SKM-1 treated with dmso at 0.1 percent for 144 hours (cell line): ENCODE results near the gene WDR86.

ENCODE experiments used
- DNase-seq: peaks from one replicate; lab custom pipeline; 2025; ENCODE audit not compliant: unreplicated experiment; lab: John Stamatoyannopoulos, UW

Gene WDR86, protein sequence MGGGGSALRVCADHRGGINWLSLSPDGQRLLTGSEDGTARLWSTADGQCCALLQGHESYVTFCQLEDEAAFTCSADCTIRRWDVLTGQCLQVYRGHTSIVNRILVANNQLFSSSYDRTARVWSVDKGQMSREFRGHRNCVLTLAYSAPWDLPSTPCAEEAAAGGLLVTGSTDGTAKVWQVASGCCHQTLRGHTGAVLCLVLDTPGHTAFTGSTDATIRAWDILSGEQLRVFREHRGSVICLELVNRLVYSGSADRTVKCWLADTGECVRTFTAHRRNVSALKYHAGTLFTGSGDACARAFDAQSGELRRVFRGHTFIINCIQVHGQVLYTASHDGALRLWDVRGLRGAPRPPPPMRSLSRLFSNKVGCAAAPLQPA

DNA sequence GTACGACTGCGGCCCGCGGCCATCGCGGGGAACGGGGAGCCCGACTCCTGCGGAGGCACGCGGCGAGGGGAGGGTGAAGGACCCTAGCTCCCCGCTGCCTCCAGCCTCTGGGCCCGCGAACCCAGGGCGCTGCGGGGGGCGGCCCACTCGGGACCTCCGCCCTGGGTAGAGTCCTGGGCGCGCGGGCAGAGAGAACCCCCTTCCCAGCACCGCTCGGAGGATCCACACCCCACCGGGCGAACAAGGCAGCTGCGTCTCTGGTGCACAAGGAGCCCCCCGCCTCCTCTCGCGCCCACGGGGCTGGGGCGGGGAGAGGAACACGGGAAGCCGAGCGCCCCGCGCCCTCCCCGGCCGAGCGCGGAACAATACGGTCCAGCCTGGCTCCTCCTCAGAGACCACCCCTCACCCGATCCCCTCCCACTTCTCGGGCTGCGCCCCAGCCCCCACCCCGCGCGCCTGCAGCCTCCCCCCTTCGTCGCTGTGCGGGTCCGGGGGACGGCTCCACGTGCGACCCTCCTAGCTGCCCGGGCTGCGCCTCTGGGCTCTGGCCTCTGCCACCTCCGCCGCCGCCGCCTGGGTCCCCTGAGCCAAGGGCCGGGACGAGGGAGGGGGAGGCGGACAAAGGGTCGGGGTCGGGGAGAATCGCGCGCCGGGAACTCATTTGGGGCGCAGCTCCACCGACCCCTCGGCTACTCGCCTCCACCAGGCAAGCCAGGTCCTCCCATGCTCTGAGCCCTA, at the start of gene WDR86:
WDR86 (minus strand) TSS at position 372 of the 738 bp plus-strand sequence. CDS start 449 bp downstream, outside the sequence.
- no peak for DNase-seq

DNA sequence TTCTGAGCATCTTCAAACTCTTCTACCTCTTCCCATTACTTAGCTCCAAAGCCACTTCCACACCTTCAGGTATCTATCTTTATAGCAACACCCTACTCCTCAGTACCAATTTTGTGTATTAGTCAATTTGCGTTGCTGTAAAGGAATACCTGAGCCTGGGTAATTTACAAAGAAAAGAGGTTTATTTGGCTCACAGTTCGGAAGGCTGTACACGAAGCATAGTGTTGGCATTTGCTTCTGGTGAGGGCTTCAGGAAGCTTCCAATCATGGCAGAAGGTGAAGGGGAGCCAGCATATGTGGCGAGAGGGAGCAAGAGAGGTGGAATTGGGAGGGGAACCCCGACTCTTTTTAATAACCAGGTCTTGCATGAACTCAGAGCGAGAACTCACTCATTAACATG, 47.7 kb upstream of the WDR86 start:
- no peak for DNase-seq

DNA sequence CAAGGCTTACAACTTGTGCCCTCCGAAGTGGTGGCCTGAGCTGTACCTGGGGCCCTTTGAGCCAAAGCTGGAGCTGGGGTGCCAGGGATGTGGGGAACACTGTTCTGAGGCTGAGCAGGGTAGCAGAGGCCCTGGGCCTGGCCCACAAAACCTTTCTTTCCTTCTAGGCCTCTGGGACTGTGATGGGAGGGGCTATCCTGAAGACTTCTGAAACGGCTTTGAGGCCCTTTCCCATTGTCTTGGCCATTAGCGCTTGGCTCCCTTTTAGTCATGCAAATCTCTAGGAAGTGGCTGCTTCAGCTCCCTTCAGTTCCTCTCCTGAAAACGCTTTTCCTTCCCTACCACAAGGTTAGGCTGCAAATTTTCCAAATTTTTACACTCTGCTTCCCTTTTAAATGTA, 46.9 kb upstream of the WDR86 start:
- no peak for DNase-seq

DNA sequence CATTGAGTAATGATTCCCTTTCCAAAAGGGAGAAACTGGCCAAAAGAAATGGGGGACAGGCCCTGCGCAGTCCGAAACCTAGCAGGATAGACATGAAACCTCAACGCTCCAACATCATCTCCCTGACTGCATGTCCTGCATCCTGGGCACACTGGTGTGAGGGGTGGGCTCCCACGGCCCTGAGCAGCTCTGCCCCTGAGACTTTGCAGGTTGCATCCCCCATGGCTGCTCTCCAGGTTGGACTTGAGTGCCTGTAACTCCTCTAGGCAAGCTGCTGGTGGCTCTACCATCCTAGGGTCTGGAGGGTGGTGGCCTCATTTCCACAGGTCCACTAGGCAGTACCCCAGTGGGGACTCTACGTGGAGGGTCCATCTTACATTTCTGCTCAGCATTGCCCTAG, 46.4 kb upstream of the WDR86 start:
- DNase-seq, result no peak

DNA sequence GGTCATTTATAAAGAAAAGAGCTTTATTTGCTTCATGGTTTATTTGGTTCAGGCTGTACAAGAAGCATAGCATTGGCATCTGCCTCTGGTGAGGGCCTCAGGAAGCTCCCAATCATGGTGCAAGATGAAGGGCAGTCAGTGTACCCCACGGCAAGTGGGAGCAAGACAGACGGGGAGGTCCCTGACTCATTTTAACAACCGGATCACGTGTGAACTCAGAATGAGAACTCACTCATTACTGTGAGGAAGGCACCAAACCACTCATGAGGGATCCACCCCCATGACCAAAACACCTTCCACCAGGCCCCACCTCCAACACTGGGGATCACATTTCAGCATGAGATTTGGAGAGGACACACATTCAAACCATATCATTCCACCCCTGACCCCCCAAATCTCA, 45.9 kb upstream of the WDR86 start:
- no peak for DNase-seq

DNA sequence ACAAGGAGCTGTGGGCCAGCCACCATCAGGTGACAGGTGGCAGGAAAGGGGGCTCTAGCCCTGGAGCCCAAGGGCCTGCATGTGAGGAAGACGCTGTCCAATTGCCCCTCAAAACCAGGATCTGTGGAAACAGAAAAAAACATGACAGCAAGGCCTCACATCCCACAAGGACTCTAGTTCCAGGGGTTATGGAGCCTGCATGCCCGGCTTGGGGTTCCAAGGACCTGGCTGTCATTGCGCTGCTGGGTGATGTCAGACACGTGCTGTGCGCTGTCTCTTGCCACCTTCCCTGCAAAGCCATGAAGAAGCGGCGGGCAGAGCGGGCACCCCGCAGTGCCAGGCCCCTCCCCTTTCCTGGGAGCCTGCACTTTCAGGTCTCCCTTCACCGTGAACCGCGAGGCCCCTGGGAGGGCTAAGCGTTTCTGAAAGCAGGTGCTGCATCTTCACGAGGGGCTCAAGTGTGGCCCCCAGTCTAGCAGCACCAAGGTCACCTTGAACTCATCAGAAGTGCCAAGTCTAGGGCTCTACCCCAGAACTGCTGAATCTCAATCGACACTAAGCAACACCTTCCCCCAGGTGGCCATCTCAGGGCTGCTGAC, 45.2 kb upstream of the WDR86 start:
- no peak for DNase-seq

DNA sequence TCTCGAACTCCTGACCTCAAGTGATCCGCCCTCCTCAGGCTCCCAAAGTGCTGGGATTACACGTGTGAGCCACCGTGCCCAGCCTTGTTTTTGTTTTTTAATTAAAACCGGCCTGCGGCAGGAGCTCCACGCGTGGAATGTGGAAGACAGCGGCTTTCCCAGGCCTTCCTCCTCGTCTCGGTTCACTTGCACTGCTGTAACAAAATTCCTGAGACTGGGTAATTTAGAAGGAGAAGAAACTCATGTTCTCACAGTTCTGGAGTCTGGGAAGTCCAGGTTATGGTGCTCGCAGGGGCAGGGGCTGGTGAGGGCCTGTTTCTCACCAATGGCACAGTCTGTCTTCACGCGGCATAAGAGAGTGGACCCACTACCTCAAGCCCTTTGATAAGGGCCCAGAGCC, 44.5 kb upstream of the WDR86 start:
- DNase-seq, result no peak

DNA sequence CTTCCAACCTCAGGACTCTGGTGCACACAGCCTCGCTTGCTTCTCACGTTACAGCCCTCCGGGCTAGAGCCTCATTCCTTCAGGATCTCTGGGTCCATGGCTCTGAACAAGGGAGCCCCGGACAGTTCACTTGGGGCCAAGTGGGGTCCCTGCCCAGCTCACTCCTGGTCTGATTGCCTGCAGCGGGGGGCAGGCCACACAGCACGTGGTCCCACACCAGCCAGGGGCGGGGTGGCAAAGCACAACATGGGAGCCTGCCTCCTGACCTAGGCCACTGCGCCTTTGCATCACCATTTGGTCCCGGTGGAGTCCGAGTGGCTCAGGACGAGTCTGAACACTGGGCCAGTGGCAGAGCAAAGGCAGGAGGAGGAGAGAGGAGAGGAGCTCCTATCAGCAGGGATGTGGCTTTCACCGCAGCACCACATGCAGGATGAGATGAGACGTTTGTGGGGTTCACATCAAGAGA, 43.5 kb upstream of the WDR86 start:
- DNase-seq, result no peak

DNA sequence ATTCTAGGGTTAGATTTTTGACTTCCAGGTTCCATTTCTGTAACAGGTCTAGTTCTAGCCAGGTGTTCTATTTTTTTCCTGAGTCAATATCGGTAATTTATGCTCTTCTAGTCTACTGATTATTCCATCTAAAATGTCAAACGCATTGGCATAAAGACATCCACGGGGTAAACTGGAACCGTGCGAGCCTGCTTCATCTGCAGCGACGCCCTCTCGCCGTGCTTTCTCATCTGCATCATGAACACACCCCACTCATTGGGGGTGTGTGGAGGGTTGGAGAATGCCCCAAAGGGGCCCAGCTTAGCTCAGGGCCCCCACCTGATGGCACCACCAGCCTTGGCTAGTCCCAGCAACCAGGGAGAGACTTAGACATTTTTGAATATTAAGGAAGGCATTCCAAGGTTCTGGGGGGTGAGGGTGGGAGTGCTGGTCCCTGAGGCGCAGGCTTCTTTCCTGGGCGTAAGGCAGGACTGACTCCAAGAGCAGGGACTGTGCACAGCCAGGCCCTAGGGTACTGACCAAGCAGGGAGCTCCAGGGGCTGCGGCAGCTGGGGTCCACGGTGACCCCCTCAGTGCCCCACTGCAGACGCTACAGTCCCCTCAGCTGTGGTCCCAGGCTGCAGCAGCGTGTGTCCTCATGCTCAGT, 43.0 kb upstream of the WDR86 start:
- DNase-seq, result no peak

DNA sequence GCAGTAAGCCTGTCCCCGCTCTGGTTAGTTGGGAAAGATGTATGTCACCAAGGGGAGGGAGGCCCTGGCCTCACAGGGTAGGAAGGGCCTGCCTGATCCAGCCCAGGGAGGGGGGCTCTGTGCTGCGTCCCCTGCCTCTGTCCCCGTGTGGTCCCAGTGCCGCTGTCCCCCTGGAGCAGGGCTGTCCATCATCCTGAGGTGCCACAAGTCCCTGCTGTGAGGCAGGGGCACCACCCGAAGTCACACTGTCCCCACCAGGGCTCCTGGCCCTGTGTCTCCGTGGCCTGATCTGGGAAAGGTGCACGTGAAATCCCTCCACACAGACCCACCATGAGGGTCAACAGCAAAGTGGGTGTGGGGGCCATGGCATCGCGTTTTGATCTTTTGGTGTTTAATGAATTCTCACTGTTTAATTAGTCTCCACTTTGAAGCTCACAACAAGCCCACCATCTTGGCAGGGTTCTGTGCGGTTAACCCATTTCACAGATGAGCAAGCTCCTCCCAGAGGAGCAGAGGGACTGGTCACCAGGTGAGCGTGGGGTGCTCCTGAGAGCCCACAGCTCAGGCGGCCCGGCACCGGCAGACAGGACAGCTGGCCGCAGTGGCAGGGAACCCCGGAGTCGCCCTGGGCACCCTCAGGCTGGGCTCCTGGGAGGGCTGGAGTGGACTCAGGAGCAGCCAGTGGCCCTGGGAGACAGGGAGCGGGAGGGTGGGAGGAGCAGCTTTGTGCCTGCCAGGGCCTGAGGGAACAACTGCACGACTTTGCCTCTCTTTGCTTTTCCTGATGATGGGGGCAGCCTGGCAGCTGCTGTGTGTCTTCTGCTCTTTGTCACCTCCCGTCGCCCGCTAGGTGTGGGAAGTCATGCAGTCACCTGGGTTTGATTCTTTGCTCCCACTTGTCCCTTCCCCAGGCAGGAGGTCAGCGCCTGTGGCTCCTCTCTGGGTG, 42.1 kb upstream of the WDR86 start:
- no peak for DNase-seq

DNA sequence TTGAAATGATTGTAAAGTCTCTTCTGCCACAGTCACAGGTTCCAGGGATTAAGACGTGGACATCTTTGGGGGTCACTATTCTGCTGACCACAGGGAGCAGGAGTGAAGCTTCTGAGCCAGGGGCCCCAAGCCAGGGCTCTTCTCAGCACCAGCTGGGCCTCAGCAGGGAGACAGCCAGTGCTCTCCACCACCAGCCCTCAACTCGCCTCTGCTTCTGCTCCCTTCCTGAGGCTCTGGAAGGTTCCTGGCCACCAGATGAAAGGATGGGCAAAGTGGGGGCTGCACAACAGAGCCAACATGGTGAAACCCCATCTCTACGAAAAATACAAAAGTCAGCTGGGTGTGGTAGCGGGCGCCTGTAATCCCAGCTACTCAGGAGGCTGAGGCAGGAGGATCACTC, 41.3 kb upstream of the WDR86 start:
- no peak for DNase-seq

DNA sequence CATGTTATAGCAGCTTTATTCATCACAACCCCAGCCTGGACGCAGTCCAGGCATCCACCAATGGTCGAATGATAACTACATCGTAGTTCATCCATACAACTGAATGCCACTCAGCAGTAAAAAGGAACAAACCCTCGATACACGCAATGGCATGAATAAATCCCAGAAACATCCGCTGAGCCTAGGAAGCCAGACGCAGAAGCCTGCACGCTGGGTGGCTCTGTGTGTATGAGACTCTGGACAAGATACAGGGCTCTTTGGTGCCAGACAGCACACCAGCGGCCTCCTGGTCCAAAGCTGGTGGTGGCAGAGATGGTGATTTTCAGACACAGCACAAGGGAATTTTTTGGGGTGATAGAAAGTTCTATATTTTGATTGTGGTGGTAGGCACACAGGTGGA, 40.2 kb upstream of the WDR86 start:
- DNase-seq, result no peak

DNA sequence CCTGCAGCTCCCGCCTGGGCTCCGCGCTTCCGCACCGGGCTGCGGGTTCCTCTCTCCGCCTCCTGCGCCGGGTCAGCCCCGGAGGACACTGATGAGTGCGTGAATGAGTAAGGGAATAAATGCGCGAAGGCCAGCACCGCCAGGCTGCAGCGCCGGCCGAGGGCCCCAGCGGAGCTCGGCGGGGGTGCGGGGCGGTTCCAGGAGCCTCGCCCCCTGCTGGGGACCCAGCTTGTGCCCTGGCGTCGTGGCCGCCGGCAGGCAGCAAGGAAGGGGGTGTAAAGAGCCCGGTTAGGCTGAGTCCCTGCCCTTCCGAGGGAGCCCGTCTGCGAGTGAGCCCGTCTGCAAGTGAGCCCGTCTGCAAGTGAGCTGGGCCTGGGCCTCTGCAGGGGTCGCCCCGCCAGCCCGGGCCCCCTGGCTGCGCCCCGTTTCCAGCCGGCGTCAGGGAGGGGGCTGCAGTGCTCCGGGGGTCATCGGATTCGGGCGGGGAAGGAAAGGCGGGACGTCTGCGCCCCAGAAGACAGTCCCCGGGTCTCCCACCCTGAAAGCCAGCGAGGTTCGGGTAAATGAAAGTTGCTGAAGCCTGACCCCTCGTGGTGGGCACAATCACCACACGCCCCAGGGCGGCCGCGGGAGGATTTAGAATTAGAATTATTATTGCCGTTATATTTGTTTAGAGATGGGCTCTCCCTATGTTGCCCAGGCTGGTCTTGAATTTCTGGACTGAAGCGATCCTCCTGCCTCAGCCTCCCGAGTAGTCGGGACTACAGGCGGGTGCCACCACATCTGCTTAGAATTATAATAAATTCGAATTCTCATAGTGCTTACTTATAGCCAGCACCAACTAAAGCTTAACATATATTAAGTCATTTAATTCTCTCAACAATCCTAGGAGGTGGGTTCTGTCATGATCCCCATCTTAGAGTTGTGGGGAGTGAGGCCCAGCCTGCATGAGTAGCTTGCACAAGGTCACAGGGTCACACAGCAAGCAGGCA, 38.7 kb upstream of the WDR86 start:
- DNase-seq, result peak; percentile 2

DNA sequence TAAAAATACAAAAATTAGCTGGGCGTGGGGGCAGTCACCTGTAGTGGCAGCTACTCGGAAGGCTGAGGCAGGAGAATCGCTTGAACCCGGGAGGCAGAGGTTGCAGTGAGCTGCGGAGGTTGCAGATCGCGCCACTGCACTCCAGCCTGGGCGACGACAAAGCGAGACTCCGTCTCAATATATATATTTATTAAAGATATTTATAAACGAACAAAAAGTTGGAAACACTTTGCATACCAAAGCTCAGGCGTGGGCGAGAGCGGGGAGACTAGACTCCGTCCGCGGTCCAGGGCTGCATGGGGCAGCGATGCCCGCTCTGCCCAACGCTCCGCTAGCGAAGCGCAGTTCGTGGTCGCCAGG, 38.0 kb upstream of the WDR86 start:
- no peak for DNase-seq

DNA sequence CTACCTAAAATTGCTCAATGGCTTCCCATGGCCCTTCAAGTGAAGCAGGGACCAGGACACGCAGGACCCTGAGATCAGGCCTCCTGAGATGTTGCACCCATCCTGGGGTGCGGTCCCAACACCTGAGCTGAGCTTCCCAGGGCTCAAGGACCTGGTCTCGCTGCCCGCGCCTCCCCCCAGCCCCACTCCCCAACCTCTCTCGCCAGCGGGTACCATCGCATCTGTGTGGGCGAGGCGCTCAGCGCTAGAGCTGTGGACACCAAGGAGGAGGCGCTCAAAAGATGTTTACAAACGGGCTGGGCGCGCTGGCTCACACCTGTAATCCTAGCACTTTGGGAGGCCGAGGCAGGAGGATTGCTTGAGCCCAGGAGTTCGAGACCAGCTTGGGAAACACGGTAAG, 37.5 kb upstream of the WDR86 start:
- no peak for DNase-seq

DNA sequence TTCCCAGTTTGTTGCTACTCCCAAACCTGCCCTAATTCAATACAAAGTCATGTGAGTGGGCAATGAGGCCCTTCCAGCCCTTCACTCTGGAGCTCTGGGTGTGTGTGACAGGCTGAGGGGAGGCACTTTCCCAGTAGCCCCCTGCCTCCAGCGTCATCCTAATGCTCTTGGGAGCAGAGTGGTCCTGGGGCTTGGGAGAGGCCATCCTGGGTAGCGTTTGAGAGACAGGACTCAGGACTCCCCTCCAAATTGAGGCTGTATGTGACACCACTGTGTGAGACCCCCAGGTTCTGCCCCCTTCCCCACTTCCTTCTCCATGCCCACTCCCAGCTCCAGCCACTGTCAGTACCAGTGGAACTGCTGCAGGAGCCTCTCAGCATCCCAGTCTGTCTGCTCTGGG, 36.6 kb upstream of the WDR86 start:
- no peak for DNase-seq

DNA sequence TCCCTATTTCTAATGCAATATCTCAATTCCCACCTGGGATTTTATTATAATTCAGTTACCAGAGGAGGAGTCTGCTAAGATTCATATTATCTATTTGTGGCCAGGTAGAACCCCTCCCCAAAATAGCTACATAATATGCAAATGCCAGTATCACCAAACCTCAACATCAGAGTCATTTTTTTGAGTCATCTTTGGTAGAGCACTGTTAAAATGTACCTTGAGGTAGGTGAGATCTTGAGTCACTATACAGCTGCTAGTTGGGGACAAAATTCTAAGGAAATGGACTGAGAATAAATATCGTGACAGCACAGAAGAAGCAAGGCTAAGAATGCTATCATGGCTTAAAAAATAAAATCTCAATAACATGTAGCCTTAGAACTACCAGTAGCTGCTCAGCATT, 34.8 kb upstream of the WDR86 start:
- no peak for DNase-seq

DNA sequence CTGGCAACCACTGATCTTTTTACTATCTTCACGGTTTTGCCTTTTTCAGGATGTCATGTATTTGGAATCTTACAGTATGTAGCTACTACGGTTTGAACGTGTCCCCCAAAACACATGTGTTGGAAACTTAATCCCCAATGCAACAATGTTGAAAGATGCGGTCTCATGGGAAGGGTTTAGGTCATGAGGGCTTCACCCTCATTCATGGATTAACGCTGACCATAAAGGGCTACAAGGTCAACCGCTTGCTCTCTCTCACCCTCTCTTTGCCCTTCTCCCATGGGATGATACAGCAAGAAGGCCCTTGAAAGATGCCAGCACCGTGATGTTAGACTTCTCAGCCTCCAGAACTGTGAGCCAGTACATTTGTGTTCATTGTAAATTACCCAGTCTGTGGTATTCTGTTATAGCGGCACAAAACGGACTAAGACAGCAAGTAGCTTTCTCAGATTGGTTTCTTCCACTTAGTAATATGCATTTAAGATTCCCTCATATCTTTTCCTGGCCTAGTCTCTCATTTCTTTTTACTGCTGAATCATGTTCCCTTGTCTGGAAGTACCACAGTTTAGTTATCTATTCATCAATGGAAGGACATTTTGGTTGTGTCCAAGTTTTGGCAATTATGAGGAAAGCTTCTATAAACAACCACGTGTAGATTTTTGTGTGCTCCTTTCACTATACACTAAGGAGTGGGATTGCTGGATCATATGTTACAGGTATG, 33.1 kb upstream of the WDR86 start:
- DNase-seq, result no peak
